Measurements from ENCODE around the gene KIAA1671. TPM values are rescaled to one million over a fixed set of nuclear protein-coding genes. Genes with fewer than 3 reads are reported as not detected.

Gene KIAA1671
- total RNA-seq, 1 donor from 2014 or later: 30.0 TPM

GRCh38 chr22:25066861-25067435 lies 114.4 kb downstream of the KIAA1671 start:
- no peak for DNase-seq (ENCODE audit: low read depth, low spot score)

GRCh38 chr22:25067851-25068421 lies 115.4 kb downstream of the KIAA1671 start:
- DNase-seq (ENCODE audit: low read depth, low spot score): no peak

DNA sequence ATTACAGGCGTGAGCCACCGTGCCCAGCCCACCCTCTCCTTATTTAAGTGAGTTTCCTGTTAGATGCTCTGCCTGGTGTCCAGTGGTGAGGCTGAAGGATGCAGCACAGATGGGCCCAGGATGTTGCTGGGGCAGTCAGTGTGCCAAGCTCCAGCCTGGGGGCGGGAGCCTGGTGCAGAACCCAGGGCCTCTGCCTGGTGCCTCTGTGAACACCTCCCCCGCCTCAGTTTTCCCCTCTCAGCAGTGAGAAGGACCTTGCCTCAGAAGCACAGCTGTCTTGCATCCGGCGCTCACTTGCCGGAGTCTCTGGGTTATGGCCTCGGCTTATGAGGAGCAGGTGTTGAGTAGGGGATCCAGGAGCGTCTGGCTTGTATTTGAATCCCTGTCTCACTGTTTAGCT lies 116.2 kb downstream of the KIAA1671 start:
- no peak for DNase-seq (ENCODE audit: low read depth, low spot score)

DNA sequence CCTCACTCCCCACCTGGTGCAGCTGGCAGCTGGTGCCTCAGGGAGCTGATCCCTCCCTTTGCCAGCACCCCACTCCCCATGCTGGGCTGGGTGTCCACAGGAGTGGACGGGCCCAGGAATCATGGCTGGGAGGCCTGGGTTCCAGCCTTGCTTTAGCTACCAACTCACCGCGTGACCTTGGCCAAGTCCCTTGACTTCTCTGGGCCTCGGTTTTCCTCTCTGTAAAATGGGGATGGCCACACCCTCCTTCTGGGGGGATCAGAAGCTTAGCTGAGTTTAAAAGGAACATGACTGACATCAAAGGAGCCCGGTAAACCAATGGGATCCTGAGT lies 116.9 kb downstream of the KIAA1671 start:
- DNase-seq (ENCODE audit: low read depth, low spot score): no peak

DNA sequence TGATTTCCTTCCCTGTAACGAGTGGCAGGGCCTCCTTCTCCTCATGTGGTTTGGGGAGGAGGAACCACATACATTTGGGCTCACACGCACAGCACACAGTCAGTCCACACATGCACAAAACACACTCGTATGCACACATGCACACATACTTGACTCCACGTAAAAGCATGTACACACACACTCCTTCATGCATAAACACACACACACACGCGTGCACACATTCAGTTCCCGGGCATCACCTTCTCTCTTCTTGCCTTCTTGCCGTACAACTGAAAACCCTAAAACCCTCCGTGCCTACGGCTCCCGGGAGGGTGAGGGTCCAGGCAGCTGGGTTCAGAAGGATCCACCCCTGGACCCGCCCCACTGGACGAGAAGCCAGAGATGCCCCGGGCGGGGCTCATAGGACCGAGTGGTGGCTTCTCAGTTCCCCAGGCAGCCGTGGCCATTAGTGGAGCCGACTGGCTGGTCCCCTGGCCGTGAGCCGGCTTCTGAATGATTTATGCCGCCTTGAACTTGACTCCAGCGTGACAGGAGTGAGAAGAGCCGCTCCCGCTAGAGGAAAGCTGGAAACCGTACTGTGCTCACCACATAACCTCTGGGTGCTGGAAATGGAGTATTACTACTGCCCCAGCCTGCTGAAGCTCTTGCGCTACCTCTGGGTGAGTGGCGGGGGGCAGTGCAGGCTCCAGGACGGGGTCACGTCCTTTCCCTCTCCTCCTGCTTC lies 117.4 kb downstream of the KIAA1671 start:
- DNase-seq (ENCODE audit: low read depth, low spot score): no peak

DNA sequence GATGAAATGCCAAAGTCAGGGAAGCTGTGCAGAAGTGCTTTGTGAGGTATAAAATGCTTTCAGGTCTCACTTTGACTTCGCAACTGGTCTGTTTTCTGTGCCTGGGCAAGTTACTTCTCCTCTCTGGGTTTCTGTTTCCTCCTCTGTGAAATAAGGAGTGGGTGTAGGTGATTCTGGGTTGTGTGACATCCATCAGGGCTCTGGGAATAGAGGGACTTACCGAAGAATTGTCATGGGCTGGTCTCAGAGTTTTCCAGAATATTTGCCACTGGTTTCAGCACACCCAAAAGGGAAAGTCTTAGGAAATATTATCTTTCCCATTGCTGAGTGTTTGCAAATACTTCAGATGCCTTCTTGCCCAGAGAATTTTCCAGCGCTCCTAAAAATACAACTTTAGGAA lies 118.4 kb downstream of the KIAA1671 start:
- DNase-seq (ENCODE audit: low read depth, low spot score): no peak

DNA sequence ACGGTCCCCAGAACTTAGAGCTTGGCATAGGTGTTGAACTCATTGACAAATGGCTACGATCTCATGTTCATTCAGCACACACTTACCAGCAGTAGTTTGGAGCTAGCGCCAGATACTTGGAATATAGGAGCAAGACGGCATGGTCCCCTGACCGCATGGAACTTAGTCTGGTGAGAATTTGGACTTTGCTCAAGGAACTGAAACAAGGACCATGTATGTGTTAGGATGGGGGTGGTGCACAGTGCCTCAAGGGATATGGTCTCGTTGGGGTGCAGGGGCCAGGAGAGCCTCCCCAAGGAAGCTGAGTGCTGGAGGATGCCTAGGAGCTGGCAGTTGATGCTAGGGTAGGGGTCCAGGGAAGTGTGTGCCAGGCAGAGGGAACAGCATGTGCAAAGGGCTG lies 119.2 kb downstream of the KIAA1671 start:
- DNase-seq (ENCODE audit: low read depth, low spot score): no peak

- no peak for DNase-seq (ENCODE audit: low read depth, low spot score)
Measured at GRCh38 chr22:25072406-25072805, 119.9 kb downstream of the KIAA1671 start.

DNA sequence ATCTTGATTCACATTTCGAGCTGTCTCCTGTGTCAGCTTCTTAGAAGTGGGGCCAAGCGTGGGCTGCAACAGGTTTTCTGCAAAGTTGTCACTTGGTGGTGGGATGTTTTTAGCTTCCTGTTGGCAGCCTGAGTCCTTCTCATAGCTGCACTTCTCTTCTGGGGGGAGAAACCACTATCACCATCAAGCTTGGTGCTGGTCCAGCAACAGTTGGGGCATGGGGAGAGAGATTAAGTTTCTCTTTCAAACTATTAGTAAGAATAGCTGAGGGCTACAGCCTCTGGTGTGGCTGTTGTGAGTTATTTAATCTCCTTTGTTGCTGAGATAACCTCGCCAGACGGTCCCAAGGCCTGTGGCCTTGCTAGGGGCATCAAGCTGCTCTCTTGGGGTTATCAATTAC lies 123.8 kb downstream of the KIAA1671 start:
- no peak for DNase-seq (ENCODE audit: low read depth, low spot score)

DNA sequence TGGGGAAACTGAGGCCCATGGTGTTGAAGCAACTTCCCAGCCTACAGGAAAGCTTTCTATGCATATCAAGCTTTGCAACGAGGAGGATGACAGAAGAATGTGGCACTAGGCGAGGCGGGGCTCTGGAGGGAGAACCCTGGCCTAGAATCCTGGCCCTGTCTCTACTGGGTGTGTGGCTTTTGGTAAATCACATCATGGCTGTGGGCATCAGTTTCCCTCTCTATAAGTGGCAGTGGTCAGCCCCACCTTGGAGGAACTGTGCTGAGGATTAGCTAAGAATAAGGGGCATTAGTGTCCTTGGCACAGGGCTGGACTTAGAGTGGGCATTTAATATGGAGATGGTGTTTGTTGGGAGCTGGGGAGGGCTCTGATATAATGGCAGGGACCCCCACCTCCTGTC lies 124.5 kb downstream of the KIAA1671 start:
- no peak for DNase-seq (ENCODE audit: low read depth, low spot score)

- no peak for DNase-seq (ENCODE audit: low read depth, low spot score)
Measured at GRCh38 chr22:25077964-25078363, 125.4 kb downstream of the KIAA1671 start.

- DNase-seq (ENCODE audit: low read depth, low spot score): no peak
Measured at GRCh38 chr22:25078591-25078990, 126.1 kb downstream of the KIAA1671 start.

- DNase-seq (ENCODE audit: low read depth, low spot score): no peak
Measured at GRCh38 chr22:25080855-25081254, 128.3 kb downstream of the KIAA1671 start.

GRCh38 chr22:25081409-25081824 lies 128.9 kb downstream of the KIAA1671 start:
- DNase-seq (ENCODE audit: low read depth, low spot score): no peak

- DNase-seq (ENCODE audit: low read depth, low spot score): no peak
Measured at GRCh38 chr22:25082096-25082495, 129.6 kb downstream of the KIAA1671 start.

DNA sequence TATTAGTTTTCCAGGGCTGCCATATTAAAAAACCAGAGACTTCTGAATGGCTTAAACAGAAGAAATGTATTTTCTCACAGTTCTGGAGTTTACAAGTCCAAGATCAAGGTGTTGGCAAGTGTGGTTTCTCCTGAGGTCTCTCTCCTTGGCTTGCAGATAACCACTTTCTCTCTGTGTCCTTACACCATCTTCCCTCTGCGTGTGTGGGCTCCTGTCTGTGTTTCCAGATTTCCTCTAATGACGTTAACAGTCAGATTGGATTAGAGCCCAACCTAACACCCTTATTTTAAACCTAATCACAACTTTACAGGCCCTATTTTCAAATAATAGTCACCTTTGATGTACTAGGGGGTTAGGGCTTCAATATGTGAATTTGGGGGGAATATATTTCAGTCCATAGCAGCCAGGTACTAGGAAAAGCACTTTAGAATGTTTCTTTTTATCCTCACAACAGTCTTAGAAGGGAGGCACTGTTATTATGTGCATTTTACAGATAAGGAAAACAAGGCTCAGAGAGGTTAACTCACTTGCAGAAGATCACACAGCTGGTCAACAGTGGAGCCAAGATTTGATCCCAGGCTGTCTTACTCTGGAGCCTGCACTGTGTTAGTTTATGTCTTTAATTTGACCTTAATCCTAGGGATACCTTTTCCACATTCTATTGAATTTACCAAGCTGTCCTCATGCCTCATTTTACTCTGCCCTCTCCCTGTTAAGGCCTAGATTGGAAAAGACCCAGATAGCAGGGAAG lies 130.7 kb downstream of the KIAA1671 start:
- DNase-seq (ENCODE audit: low read depth, low spot score): no peak

DNA sequence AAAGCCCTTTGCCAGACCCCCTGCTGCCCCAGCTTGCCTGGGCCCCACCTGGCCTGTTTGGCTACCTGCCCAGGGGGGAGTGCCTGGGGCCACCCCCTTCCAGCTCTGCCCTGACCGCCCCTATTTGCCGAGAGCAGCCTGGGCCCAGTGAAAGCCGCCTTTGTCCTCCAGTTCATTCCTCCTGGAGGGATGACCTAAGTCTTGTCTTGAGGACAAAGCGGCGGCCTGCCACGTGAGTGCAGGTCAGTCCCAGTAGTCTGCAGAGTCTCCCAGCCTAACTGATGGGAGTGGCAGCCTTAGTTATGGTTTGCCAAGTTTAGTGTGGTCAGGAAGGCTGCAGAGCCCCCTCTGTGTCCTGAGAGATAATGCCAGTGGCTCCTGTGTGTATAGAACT lies 131.3 kb downstream of the KIAA1671 start:
- DNase-seq (ENCODE audit: low read depth, low spot score): no peak

DNA sequence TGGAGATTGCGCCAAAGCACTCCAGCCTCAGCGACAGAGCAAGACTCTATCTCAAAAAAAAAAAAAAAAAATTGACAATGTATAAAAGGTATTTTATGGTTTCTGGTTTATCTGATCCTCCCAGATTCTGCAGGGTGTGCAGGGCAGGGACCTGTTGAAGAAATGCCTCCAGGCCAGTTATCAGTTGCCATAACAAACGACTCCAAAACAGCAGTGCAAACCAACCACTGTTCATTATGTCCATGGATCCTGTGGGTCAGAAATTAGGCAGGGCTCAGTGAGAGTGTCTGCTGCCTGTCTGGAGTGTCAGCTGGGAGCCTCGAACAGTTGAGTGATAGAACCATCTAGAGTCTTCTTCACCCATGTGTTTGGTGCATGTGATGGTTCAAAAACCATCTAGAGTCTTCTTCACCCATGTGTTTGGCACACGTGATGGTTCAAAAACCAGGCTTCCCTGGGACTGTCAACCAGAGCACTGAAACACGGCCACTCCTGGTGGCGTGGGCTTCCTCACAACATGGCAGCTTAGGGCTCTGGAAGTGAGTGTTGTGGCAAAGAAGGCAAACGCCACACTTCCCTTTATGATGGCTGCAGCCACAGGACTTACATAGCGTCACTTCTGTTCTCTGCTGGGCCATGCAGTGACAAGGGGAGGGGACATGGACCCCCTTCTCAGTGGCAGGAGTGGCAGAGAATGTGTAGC lies 132.0 kb downstream of the KIAA1671 start:
- DNase-seq (ENCODE audit: low read depth, low spot score): no peak

DNA sequence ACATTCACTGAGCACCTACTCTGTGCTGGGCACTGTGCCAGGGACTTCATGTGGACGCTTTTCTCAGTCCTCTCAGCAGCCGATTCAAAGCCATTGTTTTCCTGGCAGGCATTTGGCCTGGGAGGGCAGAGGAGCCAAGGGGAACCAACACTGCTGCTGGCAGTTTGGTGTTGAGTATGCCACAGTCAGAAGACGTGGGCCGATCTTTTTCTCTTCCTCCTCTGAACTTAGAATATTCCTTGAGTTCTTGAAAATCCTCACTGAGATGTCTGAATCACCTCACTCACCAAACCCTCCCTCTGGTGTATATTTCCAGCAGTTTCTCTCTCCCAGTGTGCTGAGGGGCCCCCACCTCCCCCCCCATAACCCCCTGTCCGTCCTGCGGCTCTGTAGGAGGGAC lies 132.6 kb downstream of the KIAA1671 start:
- DNase-seq (ENCODE audit: low read depth, low spot score): no peak

DNA sequence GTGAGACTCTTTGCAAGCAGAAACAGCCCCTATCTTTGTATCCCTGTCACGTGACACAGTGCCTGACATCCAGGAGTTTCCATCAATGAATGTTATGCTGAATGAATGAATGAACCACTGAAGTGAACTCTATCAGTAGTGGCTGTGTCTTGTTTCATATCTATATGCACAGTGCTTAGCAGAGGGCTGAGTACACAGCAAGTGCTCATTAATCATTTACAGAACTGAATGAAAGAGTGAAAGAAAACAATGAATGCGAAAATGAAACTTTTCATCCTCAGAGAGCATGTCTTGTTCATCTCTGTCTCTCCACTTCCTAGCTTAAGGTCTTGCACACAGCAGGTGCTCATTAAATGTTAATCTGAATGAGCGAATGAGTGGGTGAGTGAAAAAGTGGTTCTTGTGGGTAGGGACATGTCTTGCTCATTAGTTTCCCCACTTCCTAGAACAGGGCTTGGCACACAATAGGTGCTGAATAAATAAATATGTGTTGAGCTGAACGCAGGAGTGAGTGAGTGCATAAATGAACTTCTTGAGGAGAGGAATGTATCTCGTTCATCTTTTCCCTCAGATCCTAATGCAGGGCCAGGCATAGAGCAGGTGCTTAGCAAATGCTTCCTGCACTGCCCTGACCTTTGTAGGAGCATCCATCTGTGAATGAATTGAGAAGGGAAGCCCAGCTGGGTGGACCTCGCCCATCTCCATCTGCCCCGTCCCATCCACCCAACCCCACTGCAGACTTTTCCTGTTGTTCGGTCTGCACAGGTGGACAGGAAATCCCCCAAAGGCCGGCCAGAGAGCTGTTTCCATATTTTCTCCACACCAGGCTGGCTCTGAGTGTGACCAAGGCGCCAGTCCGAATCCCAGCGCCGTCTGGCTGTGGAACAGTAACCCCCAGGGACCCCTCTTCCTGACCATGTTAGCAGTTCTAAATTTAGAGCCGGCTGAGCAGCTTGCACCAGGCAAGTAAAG lies 133.7 kb downstream of the KIAA1671 start:
- DNase-seq (ENCODE audit: low read depth, low spot score): peak; percentile 93

- DNase-seq (ENCODE audit: low read depth, low spot score): no peak
Measured at GRCh38 chr22:25086902-25087282, 134.4 kb downstream of the KIAA1671 start.
